WTC11 (cell line): ENCODE measurements around the gene S100A8. TPM values are rescaled to one million over a fixed set of nuclear protein-coding genes. Genes with fewer than 3 reads are reported as not detected.

Experiments
- ATAC-seq: fragments of 200-7000 bp; cut with Tn5 transposase; 2 replicates; pipeline ENCODE4 v1.10.0; 2021; ENCODE audit warnings: mild to moderate bottlenecking, moderate library complexity
- CTCF ChIA-PET: fragments of 300-600 bp; sonication (Branson Sonifier 250); formaldehyde crosslinking; loops from one replicate; lab custom pipeline; 2021; ENCODE audit warnings: antibody characterized with exemption; lab: Charles Lee
- POLR2A ChIA-PET: fragments of 350-600 bp; sonication (Branson Sonifier 250); formaldehyde crosslinking; loops from one replicate; lab custom pipeline; 2021; ENCODE audit warnings: antibody characterized with exemption; lab: Charles Lee
- DNase-seq: peaks from one replicate; pipeline ENCODE4 v3.0.0; 2021; ENCODE audit warnings: low spot score
- H3K27ac Mint-ChIP-seq: 2 replicates; pipeline ENCODE4 v1.8.0; 2021; ENCODE audit warnings: mixed read lengths
- H3K27me3 Mint-ChIP-seq: 2 replicates; pipeline ENCODE4 v1.8.0; 2021; ENCODE audit warnings: low read depth, mild to moderate bottlenecking, moderate library complexity, mixed read lengths
- H3K36me3 Mint-ChIP-seq: 2 replicates; pipeline ENCODE4 v1.8.0; 2021; ENCODE audit warnings: mixed read lengths
- H3K4me1 Mint-ChIP-seq: 2 replicates; pipeline ENCODE4 v1.8.0; 2022; ENCODE audit warnings: mixed read lengths
- H3K4me3 Mint-ChIP-seq: 2 replicates; pipeline ENCODE4 v1.8.0; 2021; ENCODE audit warnings: mild to moderate bottlenecking, moderate library complexity, mixed read lengths
- H3K9me3 Mint-ChIP-seq: 2 replicates; pipeline ENCODE4 v1.8.0; 2021; ENCODE audit warnings: mixed read lengths
- CDX4 ChIP-seq: fragments of 250-450 bp; sonication (Bioruptor Pico); IDR thresholded peaks from 2 replicates; pipeline ENCODE4 v1.9.0; 2021; ENCODE audit warnings: moderate library complexity, mild to moderate bottlenecking, inconsistent platforms, borderline replicate concordance
- E2F5 ChIP-seq: sonication (generic); formaldehyde crosslinking; IDR thresholded peaks from 2 replicates; pipeline ENCODE4 v1.8.1; 2022; ENCODE audit warnings: mild to moderate bottlenecking, moderate library complexity, missing genetic modification reagents
- ELF4 ChIP-seq: sonication (generic); formaldehyde crosslinking; IDR thresholded peaks from 2 replicates; pipeline ENCODE4 v1.8.1; 2022; ENCODE audit warnings: low read depth, mild to moderate bottlenecking, moderate library complexity, missing genetic modification reagents
- EMX1 ChIP-seq: fragments of 250-450 bp; sonication (Bioruptor Pico); IDR thresholded peaks from 2 replicates; pipeline ENCODE4 v1.8.0; 2021; ENCODE audit warnings: mild to moderate bottlenecking
- FOXP4 ChIP-seq: sonication (generic); formaldehyde crosslinking; IDR thresholded peaks from 2 replicates; pipeline ENCODE4 v1.8.0; 2022; ENCODE audit warnings: mild to moderate bottlenecking, missing genetic modification reagents
- GABPB1 ChIP-seq: sonication (generic); formaldehyde crosslinking; IDR thresholded peaks from 2 replicates; pipeline ENCODE4 v1.8.1; 2023; ENCODE audit warnings: mild to moderate bottlenecking, missing genetic modification reagents
- HMGA2 ChIP-seq: fragments of 250-450 bp; sonication (Bioruptor Pico); IDR thresholded peaks from 2 replicates; pipeline ENCODE4 v1.4.0; 2021; ENCODE audit warnings: mild to moderate bottlenecking, moderate library complexity
- HMGXB4 ChIP-seq: sonication (generic); formaldehyde crosslinking; IDR thresholded peaks from 2 replicates; pipeline ENCODE4 v1.8.1; 2023; ENCODE audit warnings: mild to moderate bottlenecking, moderate library complexity, missing genetic modification reagents
- JAZF1 ChIP-seq: fragments of 250-450 bp; sonication (Bioruptor Pico); IDR thresholded peaks from 2 replicates; pipeline ENCODE4 v1.9.0; 2021; ENCODE audit warnings: moderate library complexity, mild to moderate bottlenecking, inconsistent platforms
- MAX ChIP-seq: sonication (generic); formaldehyde crosslinking; IDR thresholded peaks from 2 replicates; pipeline ENCODE4 v1.8.0; 2022; ENCODE audit warnings: mild to moderate bottlenecking, missing genetic modification reagents
- NFE2L1 ChIP-seq: sonication (generic); formaldehyde crosslinking; IDR thresholded peaks from 2 replicates; pipeline ENCODE4 v1.8.1; 2023; ENCODE audit warnings: missing genetic modification reagents
- NR2C2 ChIP-seq: sonication (generic); formaldehyde crosslinking; IDR thresholded peaks from 2 replicates; pipeline ENCODE4 v1.8.0; 2022; ENCODE audit warnings: mild to moderate bottlenecking, missing genetic modification reagents
- SP1 ChIP-seq: sonication (generic); formaldehyde crosslinking; conservative IDR thresholded peaks from 2 replicates; pipeline ENCODE4 v1.8.1; 2022; ENCODE audit warnings: missing genetic modification reagents
- TEAD4 ChIP-seq: sonication (generic); formaldehyde crosslinking; IDR thresholded peaks from 2 replicates; pipeline ENCODE4 v1.8.0; 2022; ENCODE audit warnings: mild to moderate bottlenecking, missing genetic modification reagents
- USF1 ChIP-seq: sonication (generic); formaldehyde crosslinking; IDR thresholded peaks from 2 replicates; pipeline ENCODE4 v1.8.0; 2022; ENCODE audit warnings: mild to moderate bottlenecking, missing genetic modification reagents
- ZBTB43 ChIP-seq: sonication (generic); formaldehyde crosslinking; IDR thresholded peaks from 2 replicates; pipeline ENCODE4 v1.8.1; 2023; ENCODE audit warnings: mild to moderate bottlenecking, missing genetic modification reagents
- ZNF121 ChIP-seq: sonication (generic); formaldehyde crosslinking; IDR thresholded peaks from 2 replicates; pipeline ENCODE4 v1.8.0; 2023; ENCODE audit warnings: missing genetic modification reagents
- ZNF416 ChIP-seq: fragments of 250-450 bp; sonication (Bioruptor Pico); IDR thresholded peaks from 2 replicates; pipeline ENCODE4 v1.9.0; 2021; ENCODE audit warnings: mild to moderate bottlenecking, inconsistent platforms
- ZNF425 ChIP-seq: fragments of 250-450 bp; sonication (Bioruptor Pico); conservative IDR thresholded peaks from 2 replicates; pipeline ENCODE4 v1.9.0; 2021; ENCODE audit warnings: mild to moderate bottlenecking
- ZNF512 ChIP-seq: sonication (generic); formaldehyde crosslinking; IDR thresholded peaks from 2 replicates; pipeline ENCODE4 v1.8.1; 2022; ENCODE audit warnings: missing genetic modification reagents, borderline replicate concordance
- ZNF671 ChIP-seq: fragments of 250-450 bp; sonication (Bioruptor Pico); IDR thresholded peaks from 2 replicates; pipeline ENCODE4 v1.8.0; 2021; ENCODE audit warnings: mild to moderate bottlenecking
- total RNA-seq: library from RNA; stranded (reverse); gene quantifications from 3 replicates; pipeline ENCODE4 v1.2.3, GENCODE V29; 2021

Gene S100A8
- total RNA-seq, 1 experiment from 2014 or later: not detected

- DNase-seq (no peak), ATAC-seq (no peak)
- peaks cover 3% of the 10 kb centered on the region for H3K36me3 Mint-ChIP-seq
- H3K4me3 Mint-ChIP-seq: no peak overlapping the region
- peaks cover 18% of the 10 kb centered on the region for H3K4me1 Mint-ChIP-seq
- ChIA-PET CTCF (interaction anchor here (0.7 to 5.0 kb wide), 9 partner anchors 9 to 209 kb away, joined by 3 to 21 read pairs (median 6); partner anchors contain the start of genes S100A16 and S100A8), POLR2A (no interaction called here)
- TF ChIP-seq GABPB1 (CRISPR knock-in tag) (no peak), ZNF671 (no peak), HMGXB4 (CRISPR knock-in tag) (no peak), HMGA2 (CRISPR knock-in tag) (no peak), ZNF416 (CRISPR knock-in tag) (no peak), ZNF121 (CRISPR knock-in tag) (no peak), NR2C2 (CRISPR knock-in tag) (no peak), USF1 (CRISPR knock-in tag) (no peak), SP1 (no peak), NFE2L1 (CRISPR knock-in tag) (no peak), ZNF512 (CRISPR knock-in tag) (no peak)
- H3K9me3 Mint-ChIP-seq: peaks cover 18% of the 10 kb centered on the region
- H3K27ac Mint-ChIP-seq: no peak overlapping the region
- H3K27me3 Mint-ChIP-seq: peaks cover 37% of the 10 kb centered on the region
Observed at GRCh38 chr1:153404086-153404635, 13.3 kb upstream of the S100A8 start.

- ChIA-PET CTCF (interaction anchor here (0.9 to 5.0 kb wide), 8 partner anchors 9 to 209 kb away, joined by 3 to 21 read pairs (median 8); partner anchors contain the start of genes S100A16 and S100A8), POLR2A (no interaction called here)
- H3K4me1 Mint-ChIP-seq: peaks cover 18% of the 10 kb centered on the region
- no peak overlapping the region for H3K4me3 Mint-ChIP-seq
- peaks cover 36% of the 10 kb centered on the region for H3K27me3 Mint-ChIP-seq
- no peak for DNase-seq
- no peak for ATAC-seq
- H3K9me3 Mint-ChIP-seq: peaks cover 18% of the 10 kb centered on the region
- H3K27ac Mint-ChIP-seq: no peak overlapping the region
- peaks cover 3% of the 10 kb centered on the region for H3K36me3 Mint-ChIP-seq
- TF ChIP-seq MAX (CRISPR knock-in tag): no peak
- TF ChIP-seq CDX4 (CRISPR knock-in tag): no peak
- no peak for TF ChIP-seq HMGA2 (CRISPR knock-in tag)
- no peak for TF ChIP-seq JAZF1
- TF ChIP-seq ELF4: no peak
- no peak for TF ChIP-seq E2F5 (CRISPR knock-in tag)
- TF ChIP-seq ZBTB43 (CRISPR knock-in tag): no peak
- TF ChIP-seq TEAD4 (CRISPR knock-in tag): no peak
- no peak for TF ChIP-seq FOXP4 (CRISPR knock-in tag)
- TF ChIP-seq ZNF425 (CRISPR knock-in tag): no peak
- TF ChIP-seq EMX1 (CRISPR knock-in tag): no peak
- no peak for TF ChIP-seq HMGXB4 (CRISPR knock-in tag)
Observed at GRCh38 chr1:153403421-153404085, 12.7 kb upstream of the S100A8 start.
